LNCaP clone FGC (cell line): ENCODE results near the gene EVPLL.

Experiments used
- DNase-seq: peaks from one replicate; pipeline ENCODE4 v3.0.0-alpha.2; 2011; ENCODE audit warnings: low read depth
- H3K4me3 ChIP-seq: 2 replicates; pipeline ENCODE4 v1.5.1; 2011; ENCODE audit warnings: mild to moderate bottlenecking, low read depth, low read length, control low read depth
- CTCF ChIP-seq: IDR thresholded peaks from 2 replicates; pipeline ENCODE4 v1.5.1; 2012; ENCODE audit warnings: mild to moderate bottlenecking; ENCODE audit not compliant: control insufficient read depth, insufficient read depth; ENCODE audit errors: extremely low read depth

EVPLL gene

GRCh38 chr17:18353541-18353940 is 24.0 kb upstream of the EVPLL start:
- DNase-seq = no peak
- no peak for TF ChIP-seq CTCF
- H3K4me3 ChIP-seq = no peak overlapping the region

GRCh38 chr17:18356624-18357023 is 21.0 kb upstream of the EVPLL start:
- no peak for TF ChIP-seq CTCF

GRCh38 chr17:18360518-18360917 is 17.1 kb upstream of the EVPLL start:
- DNase-seq = no peak
- TF ChIP-seq CTCF = no peak
- no peak overlapping the region for H3K4me3 ChIP-seq

More at GRCh38 chr17:18356624-18357023, 21.0 kb upstream of the EVPLL start:
- DNase-seq = no peak
- no peak overlapping the region for H3K4me3 ChIP-seq

- DNase-seq = no peak
- TF ChIP-seq CTCF = no peak
- peak overlapping the region; percentile 83 for H3K4me3 ChIP-seq
These were observed 15.5 kb upstream of the EVPLL start for GRCh38 chr17:18361837-18362697.

- no peak for TF ChIP-seq CTCF
- H3K4me3 ChIP-seq = peak overlapping the region; percentile 83
- peak; percentile 62 for DNase-seq
These were observed 14.9 kb upstream of the EVPLL start for GRCh38 chr17:18362698-18363100.

GRCh38 chr17:18363101-18364049 is 14.2 kb upstream of the EVPLL start, which contains the start of gene SHMT1:
Gene SHMT1 (minus strand): TSS chr17:18363550. CDS start chr17:18355981, 7,569 bp downstream.
- peak within 1 kb of the TSS; percentile 83 for H3K4me3 ChIP-seq
- TF ChIP-seq CTCF = no peak
- peak; percentile 90 for DNase-seq
